Upper lobe of left lung (tissue), 4 donors: ENCODE results near the gene SLC40A1.

Experiments used
- CTCF ChIP-seq, 6 experiments: fragments of 450-650 bp in 4 of 6; fragments of 200-600 bp in 2 of 6; sonication (generic) in 2 of 6; IDR thresholded peaks; one replicate each; pipeline ENCODE4 v1.5.1; 2016 to 2019; ENCODE audit warnings: antibody characterized with exemption in 6 of 6
- POLR2A ChIP-seq, 4 donors: fragments of 450-650 bp; IDR thresholded peaks; one replicate each; pipeline ENCODE4 v1.5.1; 2016 to 2017; ENCODE audit warnings: antibody characterized with exemption in 4 of 4, mild to moderate bottlenecking in 2 of 4
- POLR2AphosphoS5 ChIP-seq, 2 donors: sonication (generic); formaldehyde crosslinking; IDR thresholded peaks; one replicate each; pipeline ENCODE4 v1.5.1; 2017; ENCODE audit warnings: antibody characterized with exemption in 2 of 2

GRCh38 chr2:189629531-189630453 lies 49.2 kb upstream of the SLC40A1 start:
- no peak for TF ChIP-seq CTCF (IDR thresholded peaks at IDR 0.05)
- TF ChIP-seq POLR2AphosphoS5 (IDR thresholded peaks at IDR 0.05), result no peak
- TF ChIP-seq POLR2A (IDR thresholded peaks at IDR 0.05), result no peak
